ENCODE data around the gene SSPN.

GRCh38 chr12:26205941-26206340 is 10.6 kb downstream of the SSPN start:
- TF ChIP-seq CTCF (conservative IDR thresholded peaks at IDR 0.05) (no peak), ZFX (IDR thresholded peaks at IDR 0.05) (no peak)
